Myocyte (in vitro differentiated cells): ENCODE data around the gene KRTAP10-6. TPM values are rescaled to one million over a fixed set of nuclear protein-coding genes. Genes with fewer than 3 reads are reported as not detected.
"Not testable (repeated sequence)": the region's sequence is repeated elsewhere in the genome, so short reads cannot be mapped to it uniquely, and the experiment has no call there.

Source experiments
- DNase-seq: peaks from one replicate; pipeline ENCODE4 v3.0.0-alpha.2; 2012; ENCODE audit warnings: low read depth
- total RNA-seq: library from RNA; depleted of rRNA; stranded (reverse); fragments of >200 nt; gene quantifications from 2 replicates; pipeline ENCODE4 v1.2.3, GENCODE V29; 2014

KRTAP10-6 gene
- total RNA-seq, 1 donor from 2014 or later, result not detected

- no peak for DNase-seq
These were observed 7.1 kb upstream of the KRTAP10-6 start for GRCh38 chr21:44599264-44600029.

GRCh38 chr21:44598061-44598460 lies 5.8 kb upstream of the KRTAP10-6 start:
- no peak for DNase-seq

DNA sequence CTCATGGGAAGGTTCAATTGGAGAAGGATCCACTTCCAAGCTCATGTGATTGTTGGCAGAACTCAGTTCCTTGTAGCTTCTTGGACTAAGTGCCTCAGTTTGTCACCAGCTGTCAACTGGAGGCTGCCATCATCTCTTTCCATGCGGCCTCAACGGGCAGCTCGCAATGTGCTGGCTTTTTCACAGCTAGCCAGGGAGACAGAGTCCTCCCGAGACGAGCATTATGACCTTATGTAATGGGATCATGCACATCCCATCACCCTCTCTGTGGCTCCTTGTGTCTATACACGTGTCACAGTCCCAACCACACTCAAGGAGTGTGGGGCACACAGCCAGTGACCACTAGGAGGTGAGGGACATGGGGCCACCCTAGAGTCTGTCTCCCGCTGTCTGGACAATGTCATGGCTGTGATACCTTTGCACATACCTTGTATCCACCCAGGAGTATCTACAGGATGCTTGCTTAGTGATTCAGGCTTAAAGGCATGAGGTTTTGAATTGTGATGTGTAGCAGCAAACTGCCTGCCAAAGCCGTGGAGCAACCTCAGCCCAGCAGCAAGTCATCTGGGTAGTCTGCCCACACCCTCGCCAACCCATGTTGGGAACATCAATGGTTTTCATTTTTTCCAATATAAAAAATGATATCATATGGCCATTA lies 3.9 kb upstream of the KRTAP10-6 start:
- no peak for DNase-seq

DNA sequence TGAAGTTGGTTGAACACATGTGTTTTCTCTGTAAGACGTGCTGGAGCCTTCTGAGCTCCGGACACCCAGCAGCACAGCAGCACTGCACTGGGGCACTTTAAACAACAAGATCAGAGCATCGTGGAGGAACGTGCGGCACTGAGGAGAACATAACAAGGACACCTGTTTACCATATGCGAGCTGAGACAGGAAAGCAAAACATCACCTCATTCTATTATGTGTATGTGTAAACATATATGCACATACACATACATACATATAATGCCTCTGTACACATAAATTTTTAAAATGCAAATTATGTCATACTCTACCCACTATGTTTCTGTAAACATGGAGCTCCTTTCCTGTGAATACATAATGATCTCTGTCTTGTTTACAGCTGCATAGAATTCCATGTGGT lies 3.2 kb upstream of the KRTAP10-6 start:
- DNase-seq, result no peak

DNA sequence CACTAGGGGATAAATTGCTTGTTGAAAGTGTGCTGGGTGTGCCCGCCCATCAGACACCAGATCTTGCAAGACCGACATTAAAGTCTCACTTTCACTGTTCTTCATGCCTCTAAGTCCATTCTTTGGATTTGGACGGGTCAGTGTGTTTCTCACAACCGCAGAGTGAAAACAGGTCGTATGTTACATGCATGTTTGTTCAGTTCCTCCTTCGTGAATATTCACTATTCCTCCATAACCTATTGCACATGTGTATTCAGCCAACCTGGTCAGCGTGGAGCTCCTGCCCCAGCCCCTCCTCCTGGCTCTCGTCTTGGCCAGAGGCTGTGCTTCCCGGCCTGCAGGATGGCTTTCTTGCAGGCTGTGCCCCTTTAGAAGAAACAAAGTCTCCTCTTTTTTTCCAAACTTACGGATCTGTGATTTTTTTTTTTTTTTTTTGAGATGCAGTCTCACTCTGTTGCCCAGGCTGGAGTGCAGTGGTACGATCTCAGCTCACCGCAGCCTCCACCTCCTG lies 2.2 kb upstream of the KRTAP10-6 start:
- DNase-seq, result no peak

DNA sequence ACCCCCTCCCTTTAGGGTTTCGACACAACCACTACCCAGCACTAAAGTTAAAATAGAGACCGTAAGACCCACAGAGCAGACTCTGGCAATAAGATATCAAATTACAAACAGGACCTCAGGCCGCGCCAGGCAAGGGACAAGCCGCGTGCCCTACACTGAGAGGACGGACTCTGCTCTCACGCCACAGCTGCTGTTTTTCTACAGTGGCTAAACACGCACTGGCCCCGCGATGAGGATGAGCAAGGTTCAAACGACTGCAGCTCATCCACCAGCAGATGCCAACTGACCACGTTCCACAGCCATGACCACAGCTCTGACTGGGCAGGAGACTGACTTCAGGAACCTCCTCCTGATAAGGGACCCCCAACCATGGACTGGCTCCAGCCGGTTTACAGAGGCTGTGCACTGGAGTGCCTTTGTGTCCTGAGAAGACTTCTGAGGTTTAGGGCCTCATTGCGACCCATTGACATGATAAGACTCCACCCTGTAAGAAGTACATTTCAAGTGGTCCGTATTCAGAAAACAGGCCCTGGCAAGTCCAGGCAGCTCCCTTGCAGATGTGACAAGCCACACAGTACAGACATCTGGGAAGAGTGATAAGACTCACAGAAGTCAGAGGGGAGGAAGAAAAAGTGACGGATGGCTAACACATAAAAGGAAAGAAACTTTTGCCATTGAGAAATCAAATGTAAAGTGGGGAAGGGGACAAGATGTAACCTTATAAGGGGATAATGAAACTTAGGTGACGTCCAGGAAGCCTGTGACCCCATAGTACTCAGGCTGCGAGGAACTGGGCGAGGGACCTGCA lies 1.5 kb upstream of the KRTAP10-6 start:
- DNase-seq, result peak; percentile 89

GRCh38 chr21:44591801-44592130 lies 539 bp downstream of the KRTAP10-6 start:
- DNase-seq, result not testable (repeated sequence)

DNA sequence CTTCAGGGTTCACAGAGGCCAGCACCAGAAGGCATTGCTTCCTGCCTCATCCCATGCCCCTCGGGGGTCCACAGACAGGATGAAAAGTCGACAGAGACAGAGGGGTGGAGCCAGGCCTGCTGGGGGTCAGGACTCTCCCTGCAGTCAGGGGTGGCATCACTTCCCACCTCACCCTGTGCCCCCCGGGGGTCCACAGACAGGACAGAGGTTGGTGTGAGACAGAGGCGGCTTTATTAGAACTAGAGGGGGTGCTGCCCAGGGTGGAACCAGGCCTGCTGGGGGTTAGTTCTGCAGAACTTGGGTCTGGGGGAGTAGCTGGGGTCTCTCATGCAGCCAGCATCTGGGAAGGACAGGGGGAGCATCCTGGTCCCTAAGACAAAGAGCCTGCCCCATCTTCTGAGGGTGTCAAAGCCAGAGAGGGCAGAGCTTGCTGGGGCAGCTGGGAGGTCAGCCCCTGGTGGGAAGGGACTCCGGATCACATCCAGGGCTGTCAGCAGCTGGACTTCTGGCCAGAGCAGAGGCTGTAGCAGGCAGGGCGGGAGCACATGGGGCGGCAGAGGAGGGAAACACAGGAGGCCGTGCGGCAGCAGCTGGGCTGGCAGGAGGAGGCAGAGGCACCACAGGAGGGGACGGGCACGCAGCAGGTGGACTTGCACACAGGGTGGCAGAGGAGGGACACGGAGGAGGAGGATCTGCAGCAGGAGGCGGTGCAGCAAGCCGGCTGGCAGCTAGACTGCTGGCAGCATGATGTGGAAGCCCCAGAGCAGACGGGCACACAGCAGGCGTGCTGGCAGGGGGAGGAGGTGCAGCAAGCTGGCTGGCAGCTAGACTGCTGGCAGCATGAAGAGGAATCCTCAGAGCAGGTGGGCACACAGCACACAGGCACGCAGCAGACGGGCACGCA lies 1.2 kb downstream of the KRTAP10-6 start:
- peak; percentile 10 for DNase-seq

DNA sequence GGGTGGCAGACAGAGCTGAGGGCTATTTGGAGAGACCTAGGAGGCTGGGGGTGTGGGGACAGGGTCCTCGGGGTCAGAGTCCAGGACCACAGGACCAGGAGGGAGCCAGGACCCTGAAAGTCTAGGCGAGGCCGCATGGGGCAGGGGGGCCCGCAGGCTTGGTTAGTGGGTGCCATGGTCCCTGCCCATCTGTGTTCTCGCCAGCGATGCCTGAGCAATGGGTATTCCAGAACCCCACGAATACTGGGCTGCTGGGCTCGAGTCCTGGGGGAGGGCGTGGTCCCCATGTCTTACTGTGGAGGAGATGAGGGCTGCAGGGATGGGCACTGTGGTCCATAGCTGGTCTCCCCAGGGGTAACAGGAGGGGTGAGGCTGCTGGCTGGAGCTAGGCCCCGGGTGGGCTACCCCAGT lies 2.0 kb downstream of the KRTAP10-6 start:
- DNase-seq, result no peak

DNA sequence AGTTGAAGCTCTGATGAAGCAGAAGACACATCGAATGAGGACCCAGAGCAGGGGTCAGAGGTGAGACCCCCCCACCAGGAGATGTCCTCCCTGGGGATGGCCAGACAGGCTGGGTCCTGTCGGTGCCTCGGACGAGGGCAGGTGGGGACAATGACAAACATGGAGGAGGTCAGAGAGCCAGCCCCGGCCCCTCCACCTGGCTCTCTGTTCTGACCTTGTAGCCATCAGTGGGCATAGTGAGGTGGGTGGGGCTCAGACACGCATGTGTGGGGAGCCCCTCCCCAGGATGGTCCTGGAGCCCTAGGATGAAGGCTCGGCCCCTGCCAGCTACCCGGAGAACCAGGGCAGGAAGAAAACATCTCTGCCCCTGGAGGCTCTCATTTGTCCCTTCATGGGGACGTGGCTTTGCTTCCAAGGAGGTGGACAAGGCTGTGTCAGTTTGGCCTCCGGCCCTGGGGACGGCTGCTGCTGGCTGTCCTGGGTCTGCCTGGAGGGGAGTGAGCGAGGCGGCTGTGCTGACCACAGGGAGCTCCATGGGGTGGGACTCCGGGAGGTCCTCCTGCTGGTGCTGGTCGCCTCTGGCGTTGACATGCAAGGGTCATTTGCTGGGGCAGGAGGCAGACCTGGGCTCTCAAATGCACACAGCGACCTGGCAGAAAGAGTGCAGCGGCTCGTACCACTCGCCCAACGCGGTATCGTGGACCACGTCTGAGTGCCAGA lies 2.6 kb downstream of the KRTAP10-6 start:
- DNase-seq, result no peak

DNA sequence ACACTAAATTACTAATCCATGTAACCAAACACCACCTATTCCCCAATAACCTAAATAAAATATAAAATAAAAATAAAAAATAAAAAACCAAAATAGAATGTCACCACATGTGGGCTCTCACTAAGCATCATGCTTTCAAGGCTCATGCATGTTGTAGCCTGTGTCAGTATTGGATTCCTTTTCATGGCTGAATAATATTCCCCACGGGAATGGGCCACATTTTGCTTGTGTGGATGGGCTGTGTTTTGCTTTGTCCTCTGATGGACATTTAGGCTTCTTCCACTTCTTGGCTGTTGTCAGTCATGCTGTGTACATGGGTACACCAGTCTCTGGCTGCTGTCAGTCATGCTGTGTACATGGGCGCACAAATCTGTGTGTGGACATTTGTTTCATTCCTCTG lies 3.2 kb downstream of the KRTAP10-6 start:
- no peak for DNase-seq

GRCh38 chr21:44585892-44586291 lies 6.4 kb downstream of the KRTAP10-6 start:
- DNase-seq, result no peak

DNA sequence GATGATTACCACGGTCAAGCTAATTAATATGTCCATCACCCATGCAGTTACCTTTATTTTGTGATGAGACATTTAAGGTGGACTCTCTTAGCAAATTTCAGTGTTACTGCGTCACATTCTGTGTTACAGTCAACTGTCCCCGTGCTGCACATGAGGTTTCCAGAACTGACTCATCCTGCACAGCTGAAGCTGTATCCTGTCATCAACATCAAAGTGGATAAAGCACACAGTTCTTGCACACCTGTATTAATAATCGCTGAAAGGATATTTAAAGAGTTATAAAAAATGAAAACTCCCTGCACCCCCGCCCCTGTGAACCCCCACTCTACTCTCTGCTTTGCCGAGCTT lies 8.5 kb downstream of the KRTAP10-6 start:
- no peak for DNase-seq

GRCh38 chr21:44583089-44583799 lies 9.1 kb downstream of the KRTAP10-6 start:
- no peak for DNase-seq

DNA sequence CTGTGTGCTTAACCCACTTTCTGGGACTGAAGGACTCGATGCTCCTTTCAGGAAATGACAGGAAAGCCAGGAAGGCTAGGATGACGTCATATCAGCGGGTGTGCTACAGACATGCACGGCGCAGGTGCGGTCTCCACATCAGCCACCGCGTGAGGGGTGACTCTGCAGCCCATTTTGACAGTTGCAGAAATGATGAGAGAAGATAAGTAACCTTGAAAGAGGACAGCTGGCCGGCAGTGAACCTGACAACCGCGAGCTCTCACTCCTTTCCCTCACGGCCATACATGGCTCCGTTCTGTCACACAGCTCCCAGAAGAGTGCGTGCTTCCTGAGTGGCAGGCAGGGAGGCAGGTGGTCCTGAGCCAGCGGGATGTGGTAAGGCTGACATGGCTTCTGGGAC lies 10.2 kb downstream of the KRTAP10-6 start:
- no peak for DNase-seq

DNA sequence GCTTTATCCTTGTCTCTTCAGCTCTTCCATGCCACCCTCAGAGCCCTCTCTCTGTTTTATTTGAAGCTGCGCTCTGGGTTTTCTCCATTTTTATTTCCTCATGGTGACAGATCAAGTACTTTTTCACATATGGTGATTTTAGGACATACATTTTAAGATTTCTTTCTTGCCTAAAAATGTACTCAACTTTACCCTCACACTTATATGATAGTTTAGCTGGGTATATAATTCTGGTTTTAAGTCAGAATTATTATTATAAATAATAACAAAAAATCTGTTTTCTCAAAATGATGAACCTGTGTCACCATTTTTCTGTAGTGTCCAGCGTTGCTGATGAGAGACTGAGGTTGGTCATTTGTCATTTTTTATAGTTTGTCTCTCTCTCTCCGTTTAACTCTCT lies 11.1 kb downstream of the KRTAP10-6 start:
- DNase-seq, result no peak

DNA sequence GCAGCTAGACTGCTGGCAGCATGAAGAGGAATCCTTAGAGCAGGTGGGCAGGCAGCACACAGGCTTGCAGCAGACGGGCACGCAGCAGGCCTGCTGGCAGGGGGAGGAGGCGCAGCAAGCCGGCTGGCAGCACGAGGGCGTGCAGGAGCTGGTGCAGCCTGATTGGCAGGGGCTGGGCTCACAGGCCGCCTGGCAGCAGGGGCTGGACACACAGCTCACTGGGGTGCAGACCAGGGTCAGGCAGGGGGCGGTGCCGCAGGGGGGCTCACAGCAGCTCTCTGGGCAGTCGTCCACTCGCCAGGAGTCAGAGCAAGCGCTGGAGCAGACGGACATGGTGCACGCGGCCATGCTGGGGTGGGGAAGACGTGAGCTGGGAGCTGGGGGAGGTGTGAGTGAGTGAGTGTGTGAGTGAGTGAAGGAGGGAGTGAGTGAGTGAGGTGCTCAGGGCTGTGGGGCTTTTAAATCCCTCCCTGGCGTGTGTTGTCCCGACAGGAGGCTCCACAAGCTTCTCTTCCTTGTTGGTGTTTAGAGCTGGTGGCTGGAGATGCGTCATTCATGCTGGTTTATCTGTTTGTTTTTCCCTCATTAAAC lies 12.0 kb downstream of the KRTAP10-6 start, which contains the start of gene KRTAP10-5:
KRTAP10-5 (minus strand) TSS at position 374 of the 591 bp plus-strand sequence; CDS start at position 348, 26 bp downstream.
- DNase-seq, result not testable (repeated sequence)

DNA sequence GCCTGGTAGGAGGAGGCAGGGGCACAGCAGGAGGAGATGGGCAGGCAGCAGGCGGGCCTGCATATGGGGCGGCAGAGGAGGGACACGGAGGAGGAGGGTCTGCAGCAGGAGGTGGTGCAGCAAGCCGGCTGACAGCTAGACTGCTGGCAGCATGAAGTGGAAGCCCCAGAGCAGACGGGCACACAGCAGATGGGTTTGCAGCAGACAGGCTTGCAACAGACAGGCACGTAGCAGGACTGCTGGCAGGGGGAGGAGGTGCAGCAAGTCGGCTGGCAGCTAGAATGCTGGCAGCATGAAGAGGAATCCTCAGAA lies 12.5 kb downstream of the KRTAP10-6 start:
- no peak for DNase-seq
